ENCODE measurements around the gene LIX1L. TPM values are rescaled to one million over a fixed set of nuclear protein-coding genes. Genes with fewer than 3 reads are reported as not detected.

Gene LIX1L
- polyA plus RNA-seq, 2 of the 4 experiments (the other 2 are of a cell fraction) = 10.5 to 35.8 TPM

GRCh38 chr1:145978471-145978853 lies 20.6 kb upstream of the LIX1L start (continued):
- no peak for TF ChIP-seq FOSL2 (IDR thresholded peaks at IDR 0.05)
- no peak for TF ChIP-seq FOSL2 (CRISPR knock-in tag; IDR thresholded peaks at IDR 0.05)

GRCh38 chr1:145977486-145978470 lies 20.0 kb upstream of the LIX1L start:
- 18% methylated on average over 9 of the region's 9 CpGs for WGBS (ENCODE audit: missing lambda C conversion rate)
- CTCF ChIA-PET = interaction anchor here (0.6 to 24.2 kb wide), 34 partner anchors 12 to 151 kb away, joined by 3 to 566 read pairs (median 6); partner anchors contain the start of genes ANKRD34A, ANKRD35, HJV and ITGA10
- peaks cover 13% of the 10 kb centered on the region; the same call in 2 of the 3 replicates for H3K4me1 ChIP-seq
- ATAC-seq = peak; percentile 84 to 92
- H3K27ac ChIP-seq = peak overlapping the region in 1 of 2 experiments; percentile 37; a peak in 1 of 6 replicates
- TF ChIP-seq NR3C1 (IDR thresholded peaks at IDR 0.05) = no peak
- no peak for TF ChIP-seq KDM5A (IDR thresholded peaks at IDR 0.05)
- TF ChIP-seq HES2 (IDR thresholded peaks at IDR 0.05) = no peak
- TF ChIP-seq POLR2A (IDR thresholded peaks at IDR 0.05; ENCODE audit: low read length) = no peak
- no peak for TF ChIP-seq JUN (IDR thresholded peaks at IDR 0.05)
- peak; percentile 88 to 89 for TF ChIP-seq RAD21 (conservative IDR thresholded peaks at IDR 0.05 in 1 of 2, IDR thresholded peaks at IDR 0.05 in 1 of 2)
- no peak for TF ChIP-seq ZSCAN20 (CRISPR knock-in tag; IDR thresholded peaks at IDR 0.05)
- no peak for TF ChIP-seq PBX3 (IDR thresholded peaks at IDR 0.05)
- peak; percentile 77 for TF ChIP-seq SMC3 (IDR thresholded peaks at IDR 0.05)
- TF ChIP-seq EP300 (IDR thresholded peaks at IDR 0.05) = no peak
- TF ChIP-seq ATOH8 (CRISPR knock-in tag; IDR thresholded peaks at IDR 0.05; ENCODE audit: low read depth) = no peak
- TF ChIP-seq CBX8 (IDR thresholded peaks at IDR 0.05) = no peak
- peak; percentile 92 for TF ChIP-seq CTCF (IDR thresholded peaks at IDR 0.05)
- no peak overlapping the region for H3K4me3 ChIP-seq
- no peaks in the 10 kb centered on the region for H3K9me3 ChIP-seq
- POLR2A ChIA-PET = interaction anchor here (0.8 to 1.6 kb wide), 3 partner anchors 14 to 50 kb away, joined by 3 to 4 read pairs (median 4); partner anchors contain the start of genes ANKRD34A, LIX1L, POLR3GL and RBM8A
- FAIRE-seq = no peak
- H3K4me2 ChIP-seq = 0 out of 3 replicates have a peak overlapping the region, but pooled peaks have one; percentile 15
- peak; percentile 80 to 82 for DNase-seq (ENCODE audit: low read depth in 1 of 2, low spot score in 1 of 2)

GRCh38 chr1:145977016-145977415 lies 19.2 kb upstream of the LIX1L start:
- no peak for FAIRE-seq
- ChIA-PET CTCF (interaction anchor here (0.6 to 24.2 kb wide), 31 partner anchors 11 to 151 kb away, joined by 3 to 566 read pairs (median 5); partner anchors contain the start of genes ANKRD34A, ANKRD35, HJV and ITGA10), POLR2A (interaction anchor here (0.8 to 1.2 kb wide), 2 partner anchors 13 to 19 kb away, joined by 3 to 4 read pairs; partner anchors contain the start of genes ANKRD34A, LIX1L and POLR3GL)
- Histone ChIP-seq H3K4me3 (no peak overlapping the region), H3K4me1 (peaks cover 20% of the 10 kb centered on the region; the same call in 2 of the 3 replicates), H3K4me2 (0 out of 3 replicates have a peak overlapping the region, but pooled peaks have one; percentile 15), H3K9me3 (no peaks in the 10 kb centered on the region), H3K27ac (no peak overlapping the region)
- no peak; a peak in 1 of 6 replicates for ATAC-seq
- 55% methylated on average over 5 of the region's 5 CpGs for WGBS (ENCODE audit: missing lambda C conversion rate)
- no peak for DNase-seq (ENCODE audit: low read depth in 1 of 2, low spot score in 1 of 2)
- no peak for TF ChIP-seq NR3C1 (IDR thresholded peaks at IDR 0.05)
- TF ChIP-seq REST (IDR thresholded peaks at IDR 0.05) = no peak
- no peak for TF ChIP-seq RARB (CRISPR knock-in tag; IDR thresholded peaks at IDR 0.05)
- no peak for TF ChIP-seq ZSCAN20 (CRISPR knock-in tag; IDR thresholded peaks at IDR 0.05)
- no peak for TF ChIP-seq BCL3 (IDR thresholded peaks at IDR 0.05)
- no peak for TF ChIP-seq HOXA7 (CRISPR knock-in tag; IDR thresholded peaks at IDR 0.05)
- TF ChIP-seq RAD21 (conservative IDR thresholded peaks at IDR 0.05 in 1 of 2, IDR thresholded peaks at IDR 0.05 in 1 of 2) = no peak
- no peak for TF ChIP-seq TFCP2L1 (CRISPR knock-in tag; IDR thresholded peaks at IDR 0.05)
- TF ChIP-seq RFX5 (IDR thresholded peaks at IDR 0.05) = no peak
- TF ChIP-seq ZC3H11A (IDR thresholded peaks at IDR 0.05) = no peak
- no peak for TF ChIP-seq CBX2 (IDR thresholded peaks at IDR 0.05; ENCODE audit: borderline replicate concordance, low read depth)
- TF ChIP-seq MAFK (IDR thresholded peaks at IDR 0.05; ENCODE audit: partially characterized antibody) = no peak

All from A549 (cell line).